HG03135 (cell line): Measurements from ENCODE around the gene DST.

Source experiments
- ATAC-seq: cut with Tn5 transposase; IDR thresholded peaks from one replicate; pipeline ENCODE4 v1.9.1; 2021; ENCODE audit warnings: mild to moderate bottlenecking, moderate library complexity; ENCODE audit not compliant: unreplicated experiment

The DST gene

GRCh38 chr6:56539527-56540105 lies 103.1 kb downstream of the DST start:
- ATAC-seq: no peak

DNA sequence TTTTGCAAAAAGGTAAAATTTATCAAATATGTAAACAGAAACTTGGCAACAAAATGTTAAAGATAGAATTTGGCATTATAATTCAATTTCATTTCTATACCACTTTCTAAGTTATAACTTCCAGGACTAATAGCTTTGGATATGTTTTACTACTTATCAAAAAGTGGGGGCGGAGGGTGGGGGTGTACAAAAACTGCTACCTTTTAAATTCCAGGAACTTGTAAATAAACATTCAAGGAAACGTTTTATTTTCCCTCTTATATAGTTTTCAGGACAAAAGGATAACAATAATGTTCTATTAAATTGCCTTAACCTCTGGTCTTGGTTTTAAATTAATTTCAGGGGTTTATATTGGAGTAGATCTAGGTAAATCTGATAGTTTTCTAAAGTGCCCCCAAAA lies 103.8 kb downstream of the DST start:
- no peak for ATAC-seq

- ATAC-seq: no peak
These were observed 105.4 kb downstream of the DST start for GRCh38 chr6:56537223-56537770.

GRCh38 chr6:56536536-56536935 lies 106.2 kb downstream of the DST start:
- ATAC-seq: no peak

DNA sequence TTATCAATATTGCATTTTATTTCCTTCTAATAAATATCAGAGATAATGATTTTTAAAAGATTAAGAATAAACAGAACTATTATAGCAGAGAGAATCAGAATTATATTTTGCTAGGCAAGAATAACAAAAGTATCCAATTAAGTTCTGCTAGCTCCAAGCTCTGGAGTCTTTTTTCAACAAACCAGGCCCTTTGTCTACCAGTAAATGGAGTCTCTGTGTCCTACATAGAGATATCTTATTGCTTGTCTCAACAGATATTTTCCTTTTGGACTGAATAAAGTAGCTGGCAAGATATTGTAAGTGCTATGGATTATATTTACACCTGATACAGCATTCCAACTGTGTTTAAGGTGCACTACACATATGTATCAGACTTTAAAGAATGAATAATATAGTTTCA lies 107.1 kb downstream of the DST start:
- ATAC-seq: no peak

DNA sequence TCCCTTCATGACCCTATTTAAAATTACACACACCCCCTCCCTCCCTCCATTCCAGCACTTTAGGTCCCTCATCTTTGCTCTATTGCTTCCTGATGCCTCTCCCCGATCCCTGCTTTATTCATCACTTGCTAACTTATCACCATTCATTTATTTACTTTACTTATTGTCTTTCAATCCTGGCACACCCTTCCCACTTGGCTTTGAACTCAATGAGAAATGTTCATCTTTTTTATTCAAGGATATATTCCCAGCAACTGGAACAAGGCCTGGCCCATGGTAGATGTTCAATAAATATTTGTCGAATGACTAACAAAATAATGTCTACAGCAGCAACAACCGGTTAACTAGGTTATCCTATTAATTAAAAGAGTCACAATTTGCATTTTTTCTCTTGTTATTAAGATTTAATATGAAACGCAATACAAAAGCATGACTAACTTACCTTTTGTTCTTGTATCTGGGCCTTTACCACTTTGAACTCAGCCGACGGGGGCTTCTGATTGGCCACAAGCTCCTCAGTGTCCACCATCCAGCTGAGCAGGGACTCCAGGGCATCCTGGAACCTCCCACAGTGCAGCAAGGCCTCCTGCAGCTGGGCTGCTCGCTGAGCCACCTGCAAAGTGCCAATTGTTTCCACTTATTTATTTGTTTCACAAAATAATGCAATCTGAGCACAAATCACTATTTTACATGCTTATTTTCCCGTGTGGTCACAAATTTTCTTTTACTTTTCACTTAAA lies 107.8 kb downstream of the DST start:
- no peak for ATAC-seq

DNA sequence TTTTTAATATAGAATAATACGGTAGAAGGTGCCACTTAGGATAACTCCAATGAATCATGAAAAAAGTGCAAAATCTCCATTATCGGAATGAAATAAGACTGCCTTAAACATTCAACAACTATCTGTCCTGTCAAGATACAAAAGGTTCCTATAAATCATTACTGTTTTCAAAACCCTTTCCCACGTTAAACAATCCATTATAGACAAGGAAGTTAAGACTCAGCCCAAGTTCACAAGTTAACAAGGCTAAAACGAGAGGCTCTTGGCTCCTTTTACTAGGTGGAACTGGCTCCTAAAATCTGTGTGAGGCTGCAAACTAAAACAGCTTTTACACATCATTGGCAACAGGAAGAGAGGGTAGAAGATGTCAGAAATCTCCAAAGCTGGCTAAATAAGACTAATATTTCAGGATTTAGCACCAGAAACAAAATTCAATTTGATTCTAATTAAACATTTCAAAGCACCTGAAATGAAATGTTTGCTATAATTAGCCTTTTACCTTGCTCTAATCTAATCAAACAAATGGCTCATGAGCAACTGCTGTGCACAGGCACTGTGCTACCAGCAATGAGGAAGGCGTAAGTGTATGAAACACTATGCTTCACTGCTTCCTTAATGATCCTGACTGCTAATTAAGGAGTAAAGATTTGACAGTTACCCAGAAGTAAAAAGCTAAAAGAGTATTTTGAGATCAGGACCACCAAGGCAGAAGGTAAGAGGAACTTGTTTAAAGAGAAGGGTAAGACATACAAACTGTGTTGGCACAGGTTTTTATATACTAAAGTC lies 109.7 kb downstream of the DST start:
- no peak for ATAC-seq

DNA sequence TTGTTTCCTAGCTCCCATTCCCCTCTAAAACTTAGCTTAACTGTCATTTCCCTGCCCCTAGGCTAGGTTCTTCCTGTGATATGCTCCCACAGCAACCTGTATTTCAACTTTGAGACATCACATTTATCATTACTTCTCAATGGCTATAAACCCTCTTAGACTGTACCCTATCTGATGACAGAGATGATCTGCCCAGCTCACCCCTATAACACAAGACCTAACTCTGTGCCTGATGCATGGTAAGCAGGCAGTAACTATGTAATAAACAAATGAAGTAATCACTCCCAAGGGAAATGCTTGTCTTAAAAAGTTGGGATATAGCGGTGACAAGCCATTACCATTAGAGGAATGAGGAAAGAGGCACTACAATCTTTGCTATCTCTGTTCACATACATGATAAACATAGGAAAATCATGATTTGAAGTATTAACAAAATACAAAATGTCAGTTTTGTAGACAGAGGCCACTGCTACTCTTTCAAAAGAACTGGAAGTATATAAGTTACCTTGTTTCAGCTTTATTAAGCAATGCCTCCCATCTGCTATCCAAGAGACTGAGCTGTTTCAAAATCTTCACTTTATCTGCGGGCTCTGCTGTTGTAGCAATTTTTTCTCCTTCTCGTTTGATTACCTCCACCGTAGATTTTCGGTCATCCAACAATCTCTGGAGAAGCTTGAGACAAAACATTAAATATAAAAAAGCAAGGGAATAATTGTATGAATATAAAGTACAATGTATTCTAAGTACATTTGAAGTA lies 110.7 kb downstream of the DST start:
- no peak for ATAC-seq

DNA sequence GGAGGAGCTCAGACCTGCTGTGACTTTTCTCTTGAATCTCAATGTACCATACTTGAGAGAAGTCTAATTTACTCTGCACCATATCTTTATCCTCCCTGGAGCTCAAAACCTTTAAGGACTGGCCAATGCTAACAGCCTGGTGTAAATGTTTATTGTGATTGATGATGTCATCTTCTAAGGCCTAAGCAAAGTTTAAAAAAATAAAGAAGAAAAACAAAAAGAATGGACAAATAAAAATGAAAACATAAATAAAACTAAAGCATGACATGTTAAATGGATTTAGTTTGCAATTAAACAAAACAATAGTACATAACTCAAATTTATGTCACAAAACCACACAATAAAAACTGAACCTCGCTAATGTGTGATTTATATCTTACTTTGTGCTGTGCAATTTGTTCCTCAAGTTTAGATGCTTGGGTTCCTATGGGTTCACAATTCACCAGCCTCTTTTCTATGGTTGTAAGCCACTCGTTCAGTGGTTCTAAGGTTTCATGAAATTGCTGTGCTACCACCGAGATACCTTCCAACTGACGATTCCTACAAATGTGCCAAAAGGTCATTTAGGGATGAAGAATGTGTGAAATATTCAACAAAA lies 113.0 kb downstream of the DST start:
- ATAC-seq: no peak

DNA sequence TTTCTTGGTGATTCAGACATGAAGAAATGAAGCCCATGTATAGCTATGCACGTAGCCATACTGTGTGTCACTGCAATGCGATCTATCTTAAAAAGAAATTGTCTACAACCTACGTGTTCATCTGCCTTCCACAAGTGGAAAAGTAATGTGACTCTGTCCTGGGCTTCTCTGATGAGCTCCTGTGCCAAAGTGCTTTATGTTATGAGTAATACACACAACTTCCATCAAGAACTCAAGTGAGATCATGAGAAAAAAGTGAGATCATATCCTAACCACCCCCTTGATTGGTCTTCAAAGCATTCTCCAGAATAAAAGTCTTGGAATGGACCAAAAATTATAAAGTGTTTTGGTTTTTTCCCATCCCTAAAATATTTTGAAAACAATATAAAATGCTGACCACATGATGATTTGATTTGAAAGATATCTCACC lies 114.3 kb downstream of the DST start:
- ATAC-seq: no peak

DNA sequence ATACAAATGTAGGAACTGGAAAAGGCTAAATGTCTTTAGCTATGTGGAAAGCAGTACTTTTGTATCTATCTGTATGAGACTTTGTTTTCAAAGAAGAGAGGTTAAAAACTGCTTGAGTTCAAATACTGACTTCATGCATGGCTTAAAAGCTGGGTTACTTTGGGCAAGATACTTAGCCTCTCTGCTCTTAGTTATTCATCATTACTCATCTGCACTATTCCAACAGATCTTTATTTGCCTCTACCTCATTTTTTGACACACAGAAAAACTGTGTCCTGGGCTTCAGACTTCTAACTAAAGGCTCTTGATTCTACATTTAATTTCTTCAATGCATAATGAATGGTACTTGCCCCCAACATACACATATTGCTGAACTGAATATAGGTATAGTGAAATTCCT lies 114.8 kb downstream of the DST start:
- ATAC-seq: no peak

- ATAC-seq: no peak
These were observed 115.7 kb downstream of the DST start for GRCh38 chr6:56526860-56527544.

- no peak for ATAC-seq
These were observed 116.5 kb downstream of the DST start for GRCh38 chr6:56525974-56526789.

GRCh38 chr6:56524891-56525703 lies 117.6 kb downstream of the DST start:
- ATAC-seq: no peak

DNA sequence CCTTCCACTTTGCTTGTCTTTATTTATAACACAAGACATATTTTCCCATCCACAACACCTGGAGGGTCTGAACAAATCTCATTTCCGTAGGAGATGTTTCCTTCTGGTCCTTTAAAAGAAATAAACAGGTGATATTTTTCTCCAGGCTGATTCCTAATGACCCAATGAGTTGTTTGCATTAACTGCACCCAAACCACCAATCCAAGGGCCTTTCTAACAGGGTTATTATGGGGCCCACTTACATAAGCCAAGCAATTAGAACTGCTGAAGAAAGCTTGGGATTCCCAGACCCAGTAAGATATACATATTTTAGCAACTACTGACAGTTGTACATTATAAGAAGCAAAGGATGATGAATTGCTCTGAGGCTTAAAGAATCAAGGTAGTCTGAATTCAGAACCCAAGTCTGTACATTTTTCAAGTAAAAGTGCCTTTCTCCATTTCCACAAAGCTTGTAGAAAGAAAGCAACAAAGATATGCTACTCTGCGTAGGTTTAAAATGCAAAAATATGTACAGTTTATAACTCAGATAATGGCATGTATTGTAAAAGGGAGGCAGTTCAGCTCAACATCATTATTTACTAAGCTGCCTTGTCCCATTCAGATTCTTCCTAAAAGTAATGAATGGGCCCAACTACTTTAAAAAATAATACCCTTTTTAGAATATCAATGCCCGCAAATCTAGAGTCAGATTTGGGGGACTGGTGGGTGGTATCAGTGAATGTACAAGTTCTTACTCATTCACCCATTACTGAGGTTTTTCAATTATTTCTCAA lies 120.0 kb downstream of the DST start:
- ATAC-seq: no peak

- no peak for ATAC-seq
These were observed 120.7 kb downstream of the DST start for GRCh38 chr6:56521976-56522375.

DNA sequence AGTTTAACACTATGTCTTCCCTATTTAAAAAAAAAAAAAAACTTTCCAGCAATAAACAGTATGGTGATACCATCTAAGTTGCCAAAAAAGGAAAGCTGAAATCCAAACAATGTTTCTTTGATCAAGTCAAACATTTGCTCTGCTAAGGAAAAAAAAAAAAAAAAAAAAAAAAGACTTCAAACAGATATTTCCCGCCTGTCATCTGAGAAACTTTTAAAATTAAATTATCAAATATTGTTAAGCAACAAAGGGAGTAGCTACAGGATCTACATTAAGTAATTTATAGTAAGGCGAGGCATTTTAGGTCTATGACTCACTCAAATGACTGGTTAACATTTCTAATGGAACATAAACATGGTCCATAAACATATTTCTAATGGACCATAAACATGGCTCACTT lies 121.2 kb downstream of the DST start:
- ATAC-seq: no peak

- no peak for ATAC-seq
These were observed 122.5 kb downstream of the DST start for GRCh38 chr6:56520218-56520617.
